Activated CD4-positive, CD25-positive, alpha-beta regulatory T cell treated with anti-CD3 and anti-CD28 coated beads, Interleukin-2, amount 50 U/mL, for 72 hours (primary cell): ENCODE measurements around the gene INSYN2B.

Experiments used
- DNase-seq: peaks from one replicate; pipeline ENCODE4 v3.0.0; 2021

Gene INSYN2B

GRCh38 chr5:169980418-169981053, at the start of gene INSYN2B:
TSS of gene INSYN2B (minus strand) at chr5:169980495. CDS start at chr5:169883898, 96,597 bp downstream.
- DNase-seq = no peak

GRCh38 chr5:170028124-170028523, 47.8 kb upstream of the INSYN2B start:
- DNase-seq = no peak

- DNase-seq = no peak
Measured at GRCh38 chr5:170025853-170026252, 45.6 kb upstream of the INSYN2B start.

GRCh38 chr5:170021506-170021905, 41.2 kb upstream of the INSYN2B start:
- no peak for DNase-seq

- DNase-seq = no peak
Measured at GRCh38 chr5:170020423-170020822, 40.1 kb upstream of the INSYN2B start.

- DNase-seq = no peak
Measured at GRCh38 chr5:170012622-170013021, 32.3 kb upstream of the INSYN2B start.

DNA sequence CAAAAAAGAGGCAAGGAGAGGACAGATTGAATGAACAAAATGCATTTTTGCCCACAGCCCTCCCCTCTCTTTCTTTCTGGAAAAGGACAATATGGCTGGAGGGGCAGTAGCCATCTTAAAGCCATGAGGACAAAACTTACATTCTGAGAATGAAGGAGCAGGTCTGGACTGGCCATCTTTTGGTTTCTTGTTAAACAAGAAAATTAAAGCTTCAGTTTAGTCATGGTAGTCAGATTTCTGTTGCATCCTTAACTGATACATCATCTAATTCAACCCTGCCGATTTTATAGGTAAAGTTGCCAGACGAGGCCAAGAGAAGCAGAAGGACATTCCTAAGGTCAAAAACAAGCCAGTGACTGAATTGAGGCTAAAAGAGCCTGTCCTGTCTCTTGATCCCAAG, 31.5 kb upstream of the INSYN2B start:
- DNase-seq = no peak

- no peak for DNase-seq
Measured at GRCh38 chr5:170010595-170010994, 30.3 kb upstream of the INSYN2B start.

GRCh38 chr5:170008376-170008775, 28.1 kb upstream of the INSYN2B start:
- no peak for DNase-seq

- DNase-seq = no peak
Measured at GRCh38 chr5:170006021-170006420, 25.7 kb upstream of the INSYN2B start.

DNA sequence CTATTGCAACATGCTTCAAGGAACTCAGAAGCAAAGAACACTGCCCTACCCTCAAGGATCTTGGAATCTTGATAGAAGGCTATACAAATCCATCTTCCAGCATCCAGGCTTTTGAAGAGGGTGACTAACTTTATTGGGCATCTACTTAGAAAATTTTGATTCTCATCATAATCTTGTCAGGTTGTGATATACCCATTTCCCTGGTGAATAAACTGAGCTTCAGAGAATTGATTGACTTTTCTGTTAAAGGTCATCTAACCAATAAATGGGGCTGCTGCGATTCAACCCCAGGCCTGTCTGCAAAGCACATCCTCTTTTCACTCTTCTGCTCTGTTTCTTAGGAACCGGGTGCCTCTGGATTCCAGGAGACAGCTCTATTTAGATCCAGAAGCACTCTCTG, 19.9 kb upstream of the INSYN2B start:
- no peak for DNase-seq

DNA sequence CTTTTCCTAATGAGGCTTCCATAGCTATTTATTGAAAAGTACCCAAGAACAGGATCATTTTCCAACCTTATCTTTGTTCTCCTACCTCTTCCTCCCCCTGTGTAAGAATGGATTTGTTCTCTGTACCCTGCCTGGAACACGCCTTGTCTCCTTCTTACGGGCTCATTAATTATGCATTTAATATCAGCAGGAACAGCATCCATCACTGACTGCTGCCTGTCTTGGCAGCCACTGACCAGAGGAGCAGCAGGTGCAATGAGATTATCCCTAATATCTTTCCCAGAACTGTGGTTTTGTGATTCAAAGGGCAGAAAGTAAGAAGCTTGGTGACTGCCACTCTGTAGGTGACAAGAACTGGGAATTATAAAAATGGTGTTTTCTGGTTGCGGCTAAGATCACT, 19.3 kb upstream of the INSYN2B start:
- DNase-seq = no peak

GRCh38 chr5:169997798-169998197, 17.5 kb upstream of the INSYN2B start:
- no peak for DNase-seq

- DNase-seq = no peak
Measured at GRCh38 chr5:169993485-169993790, 13.1 kb upstream of the INSYN2B start.

- no peak for DNase-seq
Measured at GRCh38 chr5:169992789-169993484, 12.6 kb upstream of the INSYN2B start.

DNA sequence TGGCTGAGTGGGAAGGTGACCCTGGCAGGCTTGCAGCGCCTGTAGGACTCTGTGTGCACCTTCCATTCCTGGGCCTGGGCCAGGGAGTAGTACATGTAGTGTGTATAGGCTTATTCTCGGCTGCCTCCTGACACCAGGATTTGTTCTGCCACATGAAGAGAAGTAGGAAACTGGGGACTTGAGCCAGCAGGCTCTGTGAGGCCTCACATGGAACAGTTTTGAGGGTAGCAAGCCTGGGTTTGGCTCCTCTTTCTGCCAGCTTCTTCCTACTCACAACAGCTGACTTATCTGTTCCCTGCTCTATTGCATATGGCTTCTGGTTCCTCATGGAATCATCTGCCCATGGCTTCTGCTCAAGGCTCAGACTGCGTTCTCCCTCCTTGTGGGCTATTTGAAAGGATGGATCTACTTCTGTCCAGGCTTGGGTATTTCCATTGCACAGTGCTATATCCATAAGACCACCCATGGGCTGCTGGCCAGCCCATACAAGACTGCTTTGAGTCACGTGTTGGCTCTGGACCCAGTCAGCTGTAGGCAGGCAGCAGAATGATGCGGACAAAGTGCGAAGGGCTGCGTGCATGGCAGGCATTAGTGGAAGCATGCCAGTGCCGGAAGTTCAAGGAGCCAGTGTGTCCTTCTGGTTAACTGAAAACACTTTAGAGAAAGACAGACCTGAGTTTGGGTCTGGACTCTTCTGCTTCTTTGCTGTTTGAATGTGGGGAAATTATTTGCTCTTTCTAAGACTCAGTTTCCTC, 11.0 kb upstream of the INSYN2B start:
- no peak for DNase-seq

DNA sequence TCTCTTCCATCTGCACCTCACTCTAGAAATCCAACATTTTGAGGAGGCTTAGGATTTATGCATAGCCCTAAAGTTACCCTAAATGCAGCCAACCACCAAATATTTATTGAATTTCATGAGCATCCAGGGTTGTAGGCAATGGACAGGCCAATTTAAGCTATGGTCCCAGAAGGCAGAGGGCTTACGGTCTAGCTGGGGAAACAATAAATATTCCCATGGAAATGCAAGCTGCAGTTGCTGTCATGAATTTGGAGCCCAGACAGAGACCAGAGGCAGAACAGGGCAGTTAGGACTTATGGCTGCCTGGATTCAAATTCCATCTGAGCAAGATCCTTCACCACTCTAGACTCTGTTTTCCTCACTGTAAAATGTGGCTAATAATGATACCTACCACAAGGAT, 9.1 kb upstream of the INSYN2B start:
- DNase-seq = no peak

DNA sequence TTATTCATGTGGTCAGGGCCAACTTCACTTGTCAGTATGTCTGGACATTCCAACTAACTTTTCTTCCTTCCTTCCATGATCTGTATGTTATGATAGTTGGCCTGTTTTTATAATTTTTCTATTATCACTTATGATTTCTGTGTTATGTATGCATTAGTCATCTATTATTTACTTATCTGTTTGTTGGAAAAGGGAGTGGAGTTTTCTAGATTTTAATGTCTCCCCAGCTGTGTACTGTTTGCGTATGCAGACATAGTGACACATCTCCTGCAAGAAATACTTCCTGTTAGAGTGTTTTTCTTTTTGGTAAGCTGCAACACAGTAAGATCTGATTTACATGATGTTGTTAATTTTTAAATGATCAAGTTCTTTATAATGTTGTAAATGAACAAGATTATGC, 8.7 kb upstream of the INSYN2B start:
- no peak for DNase-seq

- no peak for DNase-seq
Measured at GRCh38 chr5:169988206-169988605, 7.9 kb upstream of the INSYN2B start.

GRCh38 chr5:169979871-169980270, 424 bp downstream of the INSYN2B start:
- DNase-seq = no peak

- no peak for DNase-seq
Measured at GRCh38 chr5:169978714-169979113, 1.6 kb downstream of the INSYN2B start.

DNA sequence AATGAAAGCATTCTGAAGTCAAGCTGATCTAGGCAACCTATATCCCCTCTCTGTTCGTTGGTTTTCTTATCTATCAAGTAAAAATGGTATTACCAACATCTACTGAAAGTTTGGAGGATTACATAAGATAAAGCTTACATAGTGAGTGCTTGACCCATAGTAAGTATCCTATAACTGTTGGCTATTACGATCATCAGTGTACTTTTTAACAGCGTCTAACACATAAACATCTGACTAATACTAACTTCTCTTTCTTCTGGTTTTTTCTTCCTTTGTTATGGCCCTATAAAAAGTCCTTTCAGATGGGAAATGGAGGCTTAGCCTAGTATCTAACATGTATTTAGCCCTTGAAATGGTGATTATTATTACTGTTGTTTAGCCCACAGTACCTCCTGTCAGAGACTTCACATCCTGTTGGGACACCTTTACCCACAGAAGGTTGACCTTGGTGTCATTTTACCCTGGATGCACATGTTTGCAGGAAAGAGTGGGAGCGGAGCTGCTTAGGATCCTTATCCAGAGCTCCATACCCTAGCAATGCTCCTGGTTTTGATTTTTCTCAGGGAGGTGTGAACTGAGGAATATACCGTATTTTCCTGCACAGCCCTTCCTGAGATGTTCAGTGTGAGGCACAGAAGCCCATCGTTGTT, 6.0 kb downstream of the INSYN2B start:
- DNase-seq = no peak

DNA sequence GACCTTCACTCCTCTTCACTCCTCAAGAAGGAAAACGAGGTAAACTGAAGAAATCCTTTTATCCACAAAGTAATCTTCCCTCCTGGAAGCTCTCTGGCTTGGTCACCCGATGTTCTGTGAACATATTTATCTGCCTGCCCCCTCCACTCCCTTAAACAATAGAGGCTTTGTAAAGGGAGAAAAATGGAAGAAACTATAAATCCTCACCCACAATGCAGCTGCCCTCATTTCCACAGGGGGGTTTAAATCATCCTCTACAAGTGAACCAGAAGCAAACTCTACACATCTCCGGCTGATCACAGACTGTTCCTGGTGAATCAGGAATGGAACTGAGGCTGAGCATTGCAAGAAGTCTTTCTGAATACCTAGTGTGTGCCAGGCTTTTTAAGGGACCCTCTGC, 7.2 kb downstream of the INSYN2B start:
- DNase-seq = no peak

- no peak for DNase-seq
Measured at GRCh38 chr5:169971780-169972179, 8.5 kb downstream of the INSYN2B start.
